C4-2B (cell line): ENCODE measurements around the gene FNDC11.

Source experiments
- H3K27ac ChIP-seq: fragments of 450-650 bp; 2 replicates; pipeline ENCODE4 v1.5.1; 2017
- ZFX ChIP-seq: fragments of 450-650 bp; IDR thresholded peaks from 2 replicates; pipeline ENCODE4 v1.6.1; 2017
- TF ChIP-seq, protein P1 (sequence below): fragments of 450-650 bp; conservative IDR thresholded peaks from 2 replicates; pipeline ENCODE4 v1.5.1; 2017; ENCODE audit warnings: mild to moderate bottlenecking

Gene FNDC11

DNA sequence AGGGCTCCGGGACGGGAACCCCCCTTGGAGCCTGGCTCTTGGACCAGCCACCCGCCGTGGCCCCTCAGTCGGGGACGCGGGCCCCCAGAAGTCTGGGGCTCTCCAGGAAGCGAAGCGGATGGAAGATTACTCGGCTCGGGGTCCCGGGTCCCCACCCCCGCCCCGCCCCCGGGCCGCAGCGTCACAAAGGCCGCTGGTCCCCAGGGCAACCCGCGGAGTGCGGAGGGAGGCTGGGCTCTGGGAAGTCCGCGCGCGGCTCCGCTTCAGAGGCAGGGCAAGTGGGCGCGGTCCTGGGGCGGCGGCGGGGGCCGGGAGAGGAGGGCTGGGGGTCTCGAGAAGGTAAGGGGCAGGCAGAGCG lies at the start of gene FNDC11:
Gene FNDC11, plus strand, starts transcription at position 227 of the 358 bp plus-strand sequence. CDS start 1,505 bp downstream, outside the sequence.
- TF ChIP-seq ZFX = no peak
- TF ChIP-seq, protein P1, sequence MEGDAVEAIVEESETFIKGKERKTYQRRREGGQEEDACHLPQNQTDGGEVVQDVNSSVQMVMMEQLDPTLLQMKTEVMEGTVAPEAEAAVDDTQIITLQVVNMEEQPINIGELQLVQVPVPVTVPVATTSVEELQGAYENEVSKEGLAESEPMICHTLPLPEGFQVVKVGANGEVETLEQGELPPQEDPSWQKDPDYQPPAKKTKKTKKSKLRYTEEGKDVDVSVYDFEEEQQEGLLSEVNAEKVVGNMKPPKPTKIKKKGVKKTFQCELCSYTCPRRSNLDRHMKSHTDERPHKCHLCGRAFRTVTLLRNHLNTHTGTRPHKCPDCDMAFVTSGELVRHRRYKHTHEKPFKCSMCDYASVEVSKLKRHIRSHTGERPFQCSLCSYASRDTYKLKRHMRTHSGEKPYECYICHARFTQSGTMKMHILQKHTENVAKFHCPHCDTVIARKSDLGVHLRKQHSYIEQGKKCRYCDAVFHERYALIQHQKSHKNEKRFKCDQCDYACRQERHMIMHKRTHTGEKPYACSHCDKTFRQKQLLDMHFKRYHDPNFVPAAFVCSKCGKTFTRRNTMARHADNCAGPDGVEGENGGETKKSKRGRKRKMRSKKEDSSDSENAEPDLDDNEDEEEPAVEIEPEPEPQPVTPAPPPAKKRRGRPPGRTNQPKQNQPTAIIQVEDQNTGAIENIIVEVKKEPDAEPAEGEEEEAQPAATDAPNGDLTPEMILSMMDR = no peak
- no peak within 1 kb of the TSS for H3K27ac ChIP-seq

GRCh38 chr20:63504642-63505041 lies 49.3 kb upstream of the FNDC11 start:
- H3K27ac ChIP-seq = no peak overlapping the region
- TF ChIP-seq ZFX = no peak
- TF ChIP-seq, protein P1 = no peak

GRCh38 chr20:63505281-63505680 lies 48.7 kb upstream of the FNDC11 start:
- H3K27ac ChIP-seq = no peak overlapping the region
- no peak for TF ChIP-seq ZFX
- TF ChIP-seq, protein P1 = no peak

- H3K27ac ChIP-seq = no peak overlapping the region
- TF ChIP-seq, protein P1 = no peak
- TF ChIP-seq ZFX = no peak
These were observed 48.2 kb upstream of the FNDC11 start for GRCh38 chr20:63505723-63506122.

- H3K27ac ChIP-seq = no peak overlapping the region
- no peak for TF ChIP-seq ZFX
- TF ChIP-seq, protein P1 = no peak
These were observed 46.7 kb upstream of the FNDC11 start for GRCh38 chr20:63507083-63507743.

GRCh38 chr20:63508072-63508768 lies 45.7 kb upstream of the FNDC11 start:
- no peak overlapping the region for H3K27ac ChIP-seq
- no peak for TF ChIP-seq ZFX
- TF ChIP-seq, protein P1 = no peak

DNA sequence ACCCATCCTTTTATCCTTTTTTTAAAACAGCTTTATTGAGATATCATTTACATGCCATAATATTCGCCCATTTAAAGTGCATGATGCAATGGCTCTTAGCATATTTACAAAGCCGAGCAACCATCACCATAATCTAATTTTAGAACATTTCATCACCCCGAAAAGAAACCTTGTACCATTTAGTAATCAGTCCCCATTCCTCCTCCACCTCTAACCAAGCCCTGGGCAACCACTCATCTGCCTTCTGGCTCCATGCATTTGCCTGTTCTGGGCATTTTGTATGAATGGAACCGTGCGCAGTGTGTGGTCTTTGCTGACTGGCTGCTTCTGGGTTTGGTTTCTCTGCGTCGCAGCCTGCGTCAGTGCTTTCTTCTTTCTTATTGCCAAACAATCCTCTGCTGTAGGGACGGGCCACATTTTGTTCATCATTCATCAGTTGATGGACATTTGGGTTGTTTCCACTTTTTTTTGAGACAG lies 44.8 kb upstream of the FNDC11 start:
- TF ChIP-seq, protein P1 = no peak
- no peak for TF ChIP-seq ZFX
- H3K27ac ChIP-seq = no peak overlapping the region
